Loucy (cell line): ENCODE data around the gene DAGLB.

Experiments
- H2AFZ ChIP-seq: fragments of 200-600 bp; sonication (generic); 2 replicates; pipeline ENCODE4 v1.6.0; 2016; ENCODE audit warnings: antibody characterized with exemption, mild to moderate bottlenecking, low read length, moderate library complexity
- H3F3A ChIP-seq: fragments of 200-600 bp; 2 replicates; pipeline ENCODE4 v1.6.0; 2016; ENCODE audit warnings: antibody characterized with exemption, low read depth, mild to moderate bottlenecking
- H3K27me3 ChIP-seq: fragments of 200-600 bp; sonication (generic); 2 replicates; pipeline ENCODE4 v1.6.1; 2014; ENCODE audit warnings: low read length, mild to moderate bottlenecking; ENCODE audit not compliant: insufficient read depth, poor library complexity, severe bottlenecking
- H3K36me3 ChIP-seq: fragments of 200-600 bp; sonication (generic); 2 replicates; pipeline ENCODE4 v1.6.1; 2016; ENCODE audit warnings: low read length; ENCODE audit not compliant: insufficient read depth
- H3K4me1 ChIP-seq: fragments of 200-600 bp; sonication (generic); 2 replicates; pipeline ENCODE4 v1.5.1; 2014; ENCODE audit warnings: low read length, mild to moderate bottlenecking; ENCODE audit not compliant: insufficient read depth, poor library complexity, severe bottlenecking
- H3K4me2 ChIP-seq: fragments of 200-600 bp; sonication (generic); 2 replicates; pipeline ENCODE4 v1.6.0; 2014; ENCODE audit warnings: antibody characterized with exemption, low read length, low read depth, mild to moderate bottlenecking; ENCODE audit not compliant: poor library complexity, severe bottlenecking
- H3K4me3 ChIP-seq: fragments of 200-600 bp; sonication (generic); 2 replicates; pipeline ENCODE4 v1.5.1; 2014; ENCODE audit warnings: low read length, mild to moderate bottlenecking, mixed read lengths; ENCODE audit not compliant: poor library complexity, severe bottlenecking
- H3K79me2 ChIP-seq: fragments of 200-600 bp; sonication (generic); 2 replicates; pipeline ENCODE4 v1.6.1; 2014; ENCODE audit warnings: low read length; ENCODE audit not compliant: insufficient read depth
- H3K9ac ChIP-seq: fragments of 200-600 bp; sonication (generic); 2 replicates; pipeline ENCODE4 v1.6.0; 2014; ENCODE audit warnings: mild to moderate bottlenecking, low read depth, low read length, moderate library complexity; ENCODE audit not compliant: poor library complexity, severe bottlenecking
- H3K9me2 ChIP-seq: fragments of 200-600 bp; sonication (generic); replicated peaks from 2 replicates; pipeline ENCODE4 v1.6.1; 2016; ENCODE audit warnings: low read depth, low read length, mixed read lengths
- H3K9me3 ChIP-seq: fragments of 200-600 bp; sonication (generic); 2 replicates; pipeline ENCODE4 v1.6.1; 2014; ENCODE audit warnings: mild to moderate bottlenecking, antibody characterized with exemption, low read length, low read depth; ENCODE audit not compliant: insufficient read depth
- H4K20me1 ChIP-seq: fragments of 200-600 bp; sonication (generic); 2 replicates; pipeline ENCODE4 v1.6.0; 2014; ENCODE audit warnings: antibody characterized with exemption, low read length, mild to moderate bottlenecking; ENCODE audit not compliant: insufficient read depth, poor library complexity, severe bottlenecking
- CTCF ChIP-seq: fragments of 200-600 bp; sonication (generic); conservative IDR thresholded peaks from 2 replicates; pipeline ENCODE4 v1.5.1; 2014; ENCODE audit warnings: mild to moderate bottlenecking, antibody characterized with exemption, low read length
- EZH2phosphoT487 ChIP-seq: fragments of 200-600 bp; IDR thresholded peaks from 2 replicates; pipeline ENCODE4 v1.6.1; 2018; ENCODE audit warnings: antibody characterized with exemption, mild to moderate bottlenecking, moderate library complexity, borderline replicate concordance

Gene DAGLB

DNA sequence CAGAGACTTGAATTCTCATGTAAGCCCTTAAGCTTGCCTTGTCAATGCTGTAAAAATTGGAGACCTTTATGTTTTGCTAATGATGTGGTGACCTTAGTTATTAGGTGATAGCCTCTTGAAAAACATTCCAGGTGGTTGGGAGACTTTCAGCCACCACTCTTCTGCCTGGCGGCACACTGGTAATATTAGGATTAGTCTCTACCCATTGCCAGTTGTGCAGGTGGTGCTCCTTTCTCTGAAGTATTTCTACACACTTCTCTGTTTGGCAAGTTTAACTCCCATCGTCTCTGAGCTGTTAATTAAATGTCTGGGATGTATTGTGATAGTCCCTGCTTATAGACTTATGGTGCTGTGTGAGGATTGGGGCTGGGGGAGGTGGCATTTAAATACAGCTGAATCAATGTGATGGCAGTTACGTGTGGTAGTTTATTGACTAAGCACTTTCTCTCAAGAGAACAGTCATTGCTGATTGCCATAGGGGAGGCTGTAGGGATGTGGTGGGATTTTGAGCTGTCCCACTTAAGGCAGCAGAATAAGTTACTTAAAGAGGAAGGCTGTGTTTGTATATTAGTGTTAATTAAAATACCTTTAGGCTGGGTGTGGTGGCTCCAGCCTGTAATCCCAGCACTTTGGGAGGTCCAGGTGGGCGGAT lies 61.7 kb downstream of the DAGLB start:
- Histone ChIP-seq H3K9me3 (no peaks in the 10 kb centered on the region), H3K27me3 (no peaks in the 10 kb centered on the region), H3K9me2 (no peaks in the 10 kb centered on the region), H3K9ac (no peak overlapping the region), H3F3A (no peaks in the 10 kb centered on the region), H3K36me3 (peaks cover 32% of the 10 kb centered on the region), H2AFZ (no peak overlapping the region), H3K4me3 (no peak overlapping the region), H3K79me2 (peaks cover 91% of the 10 kb centered on the region), H4K20me1 (peaks cover 77% of the 10 kb centered on the region), H3K4me1 (peaks cover 35% of the 10 kb centered on the region), H3K4me2 (no peak overlapping the region)
- TF ChIP-seq CTCF (no peak), EZH2phosphoT487 (no peak)

DNA sequence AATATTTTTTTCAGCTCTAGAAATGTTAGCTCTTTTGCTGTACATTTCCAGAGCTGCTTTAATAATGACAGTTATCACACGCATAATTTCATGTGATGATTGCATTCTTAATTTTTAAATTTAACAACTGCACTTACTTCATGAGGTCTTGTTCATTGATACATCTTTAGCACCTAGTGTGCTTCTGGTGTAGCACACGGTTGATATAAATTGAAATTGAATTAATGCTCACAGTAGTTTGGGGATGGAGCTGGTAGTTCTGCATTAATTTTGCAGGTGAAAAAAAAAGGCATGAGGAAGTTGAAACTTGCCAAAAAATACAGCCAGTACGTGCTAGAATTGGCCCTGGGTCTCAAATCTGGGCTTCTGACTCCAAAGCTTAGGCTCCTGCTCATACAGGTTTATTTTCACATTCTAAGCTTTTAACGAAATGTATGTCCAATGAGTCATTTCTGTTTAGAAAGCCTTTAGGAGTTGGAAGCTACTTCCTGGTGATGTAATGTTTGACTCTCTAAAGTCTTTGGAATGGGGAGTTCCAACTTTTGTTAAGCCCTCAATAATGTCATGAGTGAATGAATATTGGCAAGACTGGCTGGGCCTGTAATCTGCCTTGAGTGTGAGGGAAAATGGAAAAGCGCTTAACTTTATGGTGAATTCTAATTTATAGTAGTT lies 62.5 kb downstream of the DAGLB start:
- no peaks in the 10 kb centered on the region for H3K9me2 ChIP-seq
- H3K4me2 ChIP-seq: no peak overlapping the region
- peaks cover 93% of the 10 kb centered on the region for H3K79me2 ChIP-seq
- H3K4me3 ChIP-seq: no peak overlapping the region
- H3K9ac ChIP-seq: no peak overlapping the region
- peaks cover 82% of the 10 kb centered on the region for H4K20me1 ChIP-seq
- H2AFZ ChIP-seq: no peak overlapping the region
- no peaks in the 10 kb centered on the region for H3K27me3 ChIP-seq
- no peaks in the 10 kb centered on the region for H3F3A ChIP-seq
- no peaks in the 10 kb centered on the region for H3K9me3 ChIP-seq
- TF ChIP-seq EZH2phosphoT487 (no peak), CTCF (no peak)
- peaks cover 32% of the 10 kb centered on the region for H3K36me3 ChIP-seq
- H3K4me1 ChIP-seq: peaks cover 42% of the 10 kb centered on the region

GRCh38 chr7:6384327-6384726 lies 63.4 kb downstream of the DAGLB start:
- Histone ChIP-seq H3K9ac (no peak overlapping the region), H2AFZ (no peak overlapping the region), H3F3A (no peaks in the 10 kb centered on the region), H3K9me3 (no peaks in the 10 kb centered on the region), H3K9me2 (no peaks in the 10 kb centered on the region), H3K27me3 (no peaks in the 10 kb centered on the region), H3K4me3 (no peak overlapping the region), H3K36me3 (peaks cover 23% of the 10 kb centered on the region), H3K4me1 (peaks cover 48% of the 10 kb centered on the region), H3K79me2 (peaks cover 95% of the 10 kb centered on the region), H4K20me1 (peaks cover 87% of the 10 kb centered on the region), H3K4me2 (no peak overlapping the region)
- TF ChIP-seq EZH2phosphoT487 (no peak), CTCF (no peak)
